CD1c-positive myeloid dendritic cell (primary cell): ENCODE data around the gene RBMS1.

Experiments
- DNase-seq: peaks from one replicate; pipeline ENCODE4 v3.0.0-alpha.2; 2016; ENCODE audit errors: extremely low spot score

RBMS1 gene

DNA sequence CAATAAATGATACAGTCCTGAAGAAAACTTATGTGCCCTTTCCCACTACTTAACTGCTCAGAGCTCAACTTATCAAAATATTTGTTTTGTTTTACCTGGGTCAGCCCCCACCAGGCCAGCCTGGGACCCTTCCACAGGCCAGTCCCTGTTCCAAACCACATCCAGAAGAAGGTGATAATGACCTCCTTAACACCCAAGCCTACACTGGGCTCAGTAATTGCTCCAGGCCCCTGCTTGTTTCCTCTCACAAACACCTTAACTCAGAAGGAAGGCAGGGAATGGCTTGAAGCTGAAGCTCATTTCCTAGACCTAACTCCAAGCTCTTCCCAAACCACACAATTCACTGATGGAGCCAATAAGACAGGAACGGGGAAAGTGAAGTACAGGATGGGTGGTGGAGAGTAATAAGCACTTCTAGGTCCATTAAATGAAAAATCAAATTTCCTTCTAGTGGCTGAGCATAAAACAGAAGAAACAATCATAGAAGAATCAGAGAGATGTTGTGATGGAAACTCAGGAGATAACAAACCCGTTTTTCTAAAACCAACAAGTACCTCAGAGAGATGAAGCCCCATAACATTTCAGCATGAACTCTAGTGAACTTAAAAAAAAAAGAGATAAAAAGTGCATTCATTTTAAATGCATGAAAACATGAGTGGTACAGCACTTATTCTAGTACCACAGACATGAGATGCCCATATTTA is 160.1 kb downstream of the RBMS1 start:
- no peak for DNase-seq

DNA sequence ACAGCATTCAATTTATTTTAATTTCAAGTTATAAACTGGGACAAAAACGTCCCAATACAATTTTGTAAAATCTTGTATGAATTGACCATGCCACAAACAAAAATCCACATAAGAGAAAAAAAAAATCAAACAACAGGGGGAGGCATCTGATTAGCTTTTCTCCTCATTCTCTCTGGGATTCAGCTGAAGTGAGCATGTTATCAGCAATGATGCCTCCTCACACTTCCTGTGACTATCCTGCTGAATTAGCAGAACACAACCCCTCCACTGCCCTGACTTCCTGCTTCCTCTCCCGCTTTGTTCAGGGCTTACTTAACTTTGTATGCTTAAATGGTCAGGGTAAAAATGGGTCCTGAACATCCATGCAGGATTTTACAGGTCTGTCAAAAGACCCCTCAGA is 161.3 kb downstream of the RBMS1 start:
- peak; percentile 50 for DNase-seq

DNA sequence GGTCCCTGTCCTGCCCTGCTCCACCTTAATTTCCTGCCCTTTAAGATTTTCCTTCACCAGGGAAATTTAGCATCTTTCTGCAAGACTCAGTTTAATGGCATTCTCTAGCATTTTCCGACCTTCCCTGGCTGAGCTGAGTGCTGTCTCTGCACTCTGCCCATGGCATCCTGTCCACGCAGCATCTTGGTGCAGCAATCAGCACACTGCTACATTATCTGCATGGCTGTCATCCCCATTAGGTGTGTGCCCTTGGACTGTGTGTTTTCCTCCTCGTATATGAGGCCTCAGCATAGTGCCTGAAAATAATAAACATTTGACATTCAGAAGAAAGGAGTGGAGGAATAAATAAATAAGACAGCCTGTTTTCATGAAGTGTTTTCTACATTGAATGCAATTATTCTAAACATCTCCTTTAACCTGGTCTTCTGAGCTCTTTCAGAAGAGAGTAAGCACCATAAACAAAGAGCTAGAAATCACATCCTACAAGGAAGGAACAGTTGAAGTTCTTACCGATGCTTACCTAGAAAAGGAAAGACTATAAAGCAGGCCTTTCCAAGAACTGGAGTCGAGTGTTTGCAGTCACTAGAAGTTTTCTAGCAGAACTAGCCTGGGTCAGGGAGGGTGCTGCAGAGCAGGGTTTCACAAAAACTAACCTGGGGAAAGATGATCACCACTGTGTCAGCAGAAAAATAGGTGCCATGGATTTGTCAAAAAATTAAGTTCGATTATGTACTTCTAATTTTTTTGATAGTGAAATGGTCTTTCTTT is 162.2 kb downstream of the RBMS1 start:
- no peak for DNase-seq

DNA sequence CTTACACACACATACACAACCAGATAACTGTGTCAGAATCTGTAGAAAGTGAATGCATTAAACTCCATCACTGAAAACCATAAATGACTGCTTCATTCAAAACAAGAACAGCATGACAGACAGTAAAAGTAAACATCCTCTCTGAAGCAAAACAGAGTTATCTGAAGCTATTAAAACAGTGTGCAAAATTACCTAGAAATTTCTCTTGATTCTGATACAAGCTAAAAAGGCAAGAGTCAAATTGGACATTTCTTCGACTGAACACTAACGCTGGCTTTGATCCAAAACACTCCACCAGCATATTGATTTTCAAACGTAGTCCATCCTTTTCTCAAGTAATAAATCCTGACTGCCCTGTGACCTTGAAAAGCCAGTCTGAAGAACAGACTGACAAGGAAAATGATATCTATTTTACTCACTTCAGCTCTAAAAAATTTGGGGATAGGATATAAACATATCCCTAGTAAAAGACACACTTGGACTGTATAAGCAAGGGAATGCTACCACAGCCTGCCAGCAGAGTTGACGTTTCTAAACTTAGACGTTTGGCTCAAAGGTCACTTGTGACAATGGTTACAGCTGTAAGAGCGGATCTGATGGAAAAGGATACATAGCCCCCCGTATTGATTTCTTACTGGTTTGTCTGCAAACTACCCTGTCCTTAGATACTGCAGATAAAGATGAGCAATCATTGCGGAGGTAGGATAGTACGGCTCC is 164.6 kb downstream of the RBMS1 start:
- no peak for DNase-seq

DNA sequence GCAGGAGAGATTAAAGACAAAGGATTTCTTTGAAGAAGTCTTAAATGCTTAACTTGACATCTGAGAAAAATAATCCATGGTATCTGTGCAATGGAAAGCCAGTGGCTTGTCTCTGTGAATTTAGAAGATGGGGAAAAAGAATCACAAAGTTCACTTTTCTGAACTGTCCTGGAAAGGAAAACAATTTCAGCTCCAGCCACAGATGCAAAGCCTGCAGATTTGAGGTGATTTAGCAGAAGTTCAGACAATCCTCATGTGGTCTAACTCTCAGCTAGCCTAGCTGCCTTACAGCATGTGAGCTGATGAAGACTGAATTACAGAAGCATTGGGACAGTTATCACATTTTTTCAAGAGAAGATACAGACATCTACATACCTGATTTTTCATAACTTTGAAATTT is 166.8 kb downstream of the RBMS1 start:
- DNase-seq, result peak; percentile 25

DNA sequence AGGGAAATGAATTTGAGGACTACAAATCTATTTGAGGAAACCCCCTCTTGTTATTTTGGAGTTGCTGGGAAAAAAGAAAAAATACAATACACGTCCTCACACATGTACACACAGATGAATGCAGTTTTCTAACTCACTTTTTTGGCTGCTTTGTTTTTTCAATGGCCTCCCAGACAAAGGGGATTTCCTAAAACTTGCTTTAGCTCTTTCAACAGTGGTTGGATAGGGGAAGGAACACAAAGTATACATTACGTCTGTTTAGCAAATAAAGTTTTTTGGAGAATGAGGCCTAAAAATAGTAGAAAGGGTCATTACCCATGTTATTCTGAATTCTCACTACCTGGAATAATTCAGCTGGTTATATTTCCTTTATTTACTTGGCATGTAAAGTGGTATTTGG is 168.2 kb downstream of the RBMS1 start:
- DNase-seq, result no peak

DNA sequence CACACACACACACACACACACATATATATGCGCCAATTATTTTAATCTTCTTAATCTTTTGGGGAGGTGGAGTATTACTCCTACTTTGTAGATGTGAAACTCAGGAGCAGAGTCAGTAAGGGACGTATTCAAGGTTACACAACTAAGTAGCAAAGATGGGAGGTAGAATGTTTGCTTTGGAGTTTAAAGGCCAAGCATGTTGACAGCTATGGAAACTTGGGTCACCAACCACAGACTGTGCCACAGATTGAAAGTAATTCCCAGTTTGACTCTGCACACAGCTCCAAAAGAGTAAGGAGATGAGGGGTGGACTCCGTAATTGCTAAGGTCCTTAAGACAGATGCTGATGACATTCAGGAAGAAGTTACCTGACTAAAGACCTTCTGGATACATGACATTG is 168.7 kb downstream of the RBMS1 start:
- no peak for DNase-seq

DNA sequence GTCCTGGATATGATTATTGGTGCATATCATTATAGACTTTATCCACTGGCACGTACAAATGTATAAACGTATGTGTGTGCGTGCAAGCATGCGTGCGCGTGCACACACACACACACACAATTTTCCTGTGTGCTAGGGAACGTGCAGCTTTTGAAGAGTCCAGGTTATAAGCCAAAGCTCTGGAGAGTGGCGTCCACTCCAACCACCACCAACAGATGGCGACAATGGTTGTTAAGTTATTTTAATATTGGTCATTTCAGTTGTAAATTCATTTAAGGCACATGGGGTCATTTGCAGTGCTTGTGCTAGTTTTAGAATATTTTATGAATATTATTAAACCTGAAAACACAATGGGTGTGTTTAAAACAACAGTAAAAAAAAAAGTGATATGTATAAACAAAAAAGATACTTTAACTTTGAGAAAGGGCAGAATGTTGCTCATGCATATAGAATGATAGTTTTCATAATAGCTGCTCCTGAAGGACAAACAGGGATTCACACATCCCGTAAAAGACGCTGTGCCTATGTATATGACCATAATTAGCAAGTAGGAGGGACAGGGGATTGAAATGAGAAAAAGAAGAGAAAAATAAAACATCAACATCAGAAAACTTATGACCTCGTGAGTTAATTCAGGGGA is 169.3 kb downstream of the RBMS1 start:
- DNase-seq, result peak; percentile 47

DNA sequence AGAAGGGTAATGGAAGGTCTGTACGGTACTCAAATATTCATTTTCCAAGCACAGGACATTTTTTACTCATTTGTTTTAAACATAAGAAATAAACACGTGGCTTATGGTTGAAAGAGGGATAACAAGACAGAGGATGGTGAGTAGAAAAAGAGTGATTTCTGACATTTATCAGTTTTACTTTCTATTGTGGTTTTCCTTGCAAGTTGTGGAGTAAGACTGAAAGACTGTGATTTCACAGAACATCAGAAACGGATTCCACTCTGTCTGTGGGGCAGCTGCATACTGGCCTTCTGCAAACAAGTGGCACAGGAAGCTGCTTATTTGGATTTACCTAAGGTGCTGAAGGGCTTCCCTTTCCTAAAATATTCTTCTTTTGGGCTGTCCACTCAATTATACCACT is 171.3 kb downstream of the RBMS1 start:
- no peak for DNase-seq

DNA sequence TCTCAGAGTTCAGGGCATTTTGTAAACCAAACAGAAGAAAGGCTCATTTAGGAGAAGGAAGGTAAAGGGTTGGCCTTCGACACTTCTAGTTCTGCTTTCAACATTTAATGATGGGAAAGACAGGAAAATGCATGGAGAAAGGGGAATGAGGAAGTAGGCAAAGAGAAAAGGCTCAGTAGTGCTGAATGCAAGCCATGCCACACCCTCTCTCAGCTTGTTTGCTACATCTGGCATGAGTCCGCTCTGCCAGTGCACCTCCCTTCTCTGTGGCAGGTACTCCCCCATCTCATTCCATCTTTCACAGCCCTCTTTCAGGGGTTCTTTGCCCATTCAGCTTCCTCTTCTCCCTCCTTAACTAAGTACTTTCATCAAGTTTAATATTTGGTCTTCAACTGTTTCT is 172.6 kb downstream of the RBMS1 start:
- DNase-seq, result peak; percentile 41

DNA sequence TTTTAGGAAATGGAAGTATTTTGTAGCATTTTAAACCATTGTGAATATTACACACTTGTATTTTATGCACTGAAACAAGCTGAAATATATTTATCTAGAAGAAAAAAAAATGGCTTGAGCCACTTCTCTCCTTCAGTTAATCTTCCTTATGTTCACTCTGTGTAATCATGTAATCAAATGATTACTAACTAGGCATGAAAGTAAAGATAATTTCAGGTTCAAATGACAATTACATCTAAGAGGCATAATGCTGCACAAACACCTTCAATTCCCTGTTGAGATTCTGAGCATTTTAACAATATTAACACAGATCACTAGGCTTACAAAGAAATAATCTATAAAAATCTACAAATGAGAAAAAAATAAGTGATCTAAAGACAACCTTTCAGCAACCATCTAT is 173.9 kb downstream of the RBMS1 start:
- no peak for DNase-seq

DNA sequence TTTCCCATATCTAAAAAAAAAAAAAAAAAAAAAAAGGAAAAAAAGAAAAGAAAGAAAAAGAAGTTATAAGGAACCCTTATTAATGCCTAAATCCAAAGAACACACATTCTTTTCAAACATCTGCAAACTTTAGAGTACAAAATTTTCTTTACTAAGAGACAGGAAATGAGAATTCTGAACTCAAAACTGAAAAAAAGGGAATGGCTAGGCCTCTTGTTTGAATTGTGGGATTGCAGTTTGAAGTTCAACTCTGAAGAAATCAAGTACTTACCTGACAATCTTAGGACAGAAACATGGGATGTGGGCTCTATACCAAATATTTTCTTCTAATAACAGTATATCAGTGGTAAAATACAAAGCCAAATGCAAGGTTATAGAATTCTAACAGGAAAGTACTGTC is 175.4 kb downstream of the RBMS1 start:
- DNase-seq, result no peak

DNA sequence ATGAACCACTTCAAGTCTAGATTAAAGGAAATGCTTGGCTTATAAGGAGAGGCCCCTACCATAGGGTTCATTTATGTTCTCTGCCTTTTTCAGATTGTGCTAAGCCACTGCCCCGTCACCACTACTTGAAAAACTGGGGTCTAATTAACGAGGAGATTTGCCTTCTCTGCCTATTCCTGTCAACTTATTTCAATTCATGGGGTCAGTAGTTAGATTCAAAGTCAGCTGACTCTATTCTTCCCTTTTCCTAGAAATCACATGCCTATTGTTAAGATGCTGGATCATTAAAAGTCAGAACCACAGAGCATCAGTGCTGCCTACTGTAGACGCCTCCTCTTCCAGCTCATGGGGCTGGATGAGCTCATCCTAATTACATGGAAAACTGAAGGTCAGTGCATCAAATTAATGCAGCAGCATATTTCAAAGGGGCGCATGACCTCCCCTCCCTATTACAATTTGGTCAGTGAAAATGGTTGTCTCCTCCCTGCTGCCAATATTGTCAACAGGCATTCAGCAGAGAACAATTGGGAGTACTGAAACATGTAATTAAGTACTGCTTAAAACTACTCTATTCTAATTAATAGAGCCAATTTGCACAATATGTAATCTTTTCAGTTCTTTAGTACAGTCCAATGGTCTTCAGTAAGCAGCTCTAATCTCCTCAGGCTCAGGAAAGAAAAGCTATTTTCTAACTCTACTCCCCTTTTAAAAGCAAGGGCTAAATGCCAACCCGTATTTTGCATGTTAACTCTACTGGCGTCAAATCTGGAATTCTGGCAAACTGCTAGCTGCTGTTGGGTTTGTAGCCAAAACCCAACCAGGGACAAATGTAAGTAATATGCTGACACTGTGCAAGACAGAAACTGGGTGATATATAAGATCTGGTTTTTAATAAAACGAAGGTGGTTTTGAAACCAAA is 176.2 kb downstream of the RBMS1 start:
- DNase-seq, result peak; percentile 76

DNA sequence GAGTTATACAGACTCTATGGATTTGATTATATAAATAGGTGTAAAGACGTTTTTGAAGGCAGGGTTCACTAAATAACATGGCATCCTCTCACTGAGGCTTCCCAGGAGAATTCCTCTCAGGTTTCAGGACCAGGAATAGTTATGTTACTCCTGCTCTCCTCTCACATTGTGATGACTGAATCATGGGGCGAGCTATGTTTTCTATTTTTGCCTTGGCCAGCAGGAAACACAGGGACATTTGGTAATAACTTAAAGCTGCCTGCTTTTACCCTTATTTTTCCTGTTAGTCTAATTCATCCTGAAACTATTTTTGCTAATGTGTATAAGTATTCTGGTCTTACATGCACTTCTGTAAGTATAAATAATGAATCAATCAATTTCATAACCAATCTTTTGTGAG is 178.3 kb downstream of the RBMS1 start:
- no peak for DNase-seq

DNA sequence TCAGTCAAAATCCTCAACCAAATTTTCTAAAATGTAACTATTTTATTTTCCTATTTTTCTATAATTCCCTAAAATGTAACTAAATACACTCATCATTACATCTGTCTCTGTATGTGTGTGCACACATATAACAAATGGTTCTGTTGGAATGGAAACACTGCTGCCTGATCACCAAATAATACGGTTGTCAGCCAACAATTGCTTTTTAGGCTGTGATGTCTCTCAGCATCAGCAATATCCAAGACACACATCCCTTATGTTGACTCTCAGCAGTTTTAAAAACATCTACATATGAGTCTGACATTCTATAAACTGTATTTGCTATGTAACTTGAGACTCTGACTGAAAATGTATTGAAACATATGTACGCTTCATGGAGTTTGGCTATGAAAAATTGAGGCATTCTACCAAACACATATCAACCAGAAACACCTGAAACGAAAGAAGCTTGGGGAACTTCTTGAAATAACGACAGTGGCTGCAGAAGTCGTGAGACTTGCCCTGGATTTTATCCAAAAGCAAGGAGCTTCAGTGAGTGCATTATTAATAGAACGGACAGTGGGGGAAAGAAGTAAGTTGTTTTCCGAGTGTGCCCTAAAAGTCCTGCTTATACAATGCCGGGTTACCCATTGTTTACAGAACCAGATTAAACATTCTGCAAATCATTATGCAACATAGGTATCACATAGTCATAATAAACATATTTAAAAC is 183.3 kb downstream of the RBMS1 start:
- DNase-seq, result no peak

DNA sequence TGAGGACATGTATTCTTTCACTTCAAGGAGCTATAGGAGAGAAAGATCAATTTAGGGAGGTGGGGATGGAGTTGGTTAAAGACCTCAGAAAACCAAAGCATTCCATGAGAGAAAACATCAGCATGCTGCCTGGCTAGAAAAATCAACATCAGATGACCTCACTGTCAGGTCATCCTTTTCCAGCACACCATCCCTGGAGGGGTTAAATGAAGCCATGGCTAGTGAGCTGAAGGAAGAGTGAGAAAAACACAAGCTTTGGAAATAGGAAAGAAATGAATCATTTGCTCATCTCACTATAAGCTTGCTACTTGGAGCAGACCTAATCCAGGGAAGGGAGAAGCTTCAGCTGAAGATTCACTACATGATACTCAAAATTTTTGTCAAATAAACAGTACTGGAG is 184.0 kb downstream of the RBMS1 start:
- no peak for DNase-seq

DNA sequence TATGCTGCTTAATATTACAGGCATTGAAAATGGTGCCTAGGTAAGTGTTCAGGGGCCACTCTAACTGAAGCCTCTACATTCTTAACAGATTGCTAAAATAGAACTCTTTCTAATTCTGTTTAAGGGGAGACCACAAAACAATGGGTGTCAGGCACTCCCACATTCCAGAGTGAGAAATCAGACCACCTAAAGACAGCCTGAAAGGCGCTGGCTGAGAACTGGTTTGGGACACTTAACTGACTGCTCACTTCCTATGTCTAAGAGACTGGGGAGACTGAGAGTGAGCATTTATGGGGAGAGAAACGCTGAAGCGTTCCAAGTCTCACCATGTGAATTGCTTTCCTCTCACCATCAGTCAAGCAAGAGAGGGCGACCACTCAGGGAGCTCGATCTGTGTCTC is 184.7 kb downstream of the RBMS1 start:
- DNase-seq, result no peak

DNA sequence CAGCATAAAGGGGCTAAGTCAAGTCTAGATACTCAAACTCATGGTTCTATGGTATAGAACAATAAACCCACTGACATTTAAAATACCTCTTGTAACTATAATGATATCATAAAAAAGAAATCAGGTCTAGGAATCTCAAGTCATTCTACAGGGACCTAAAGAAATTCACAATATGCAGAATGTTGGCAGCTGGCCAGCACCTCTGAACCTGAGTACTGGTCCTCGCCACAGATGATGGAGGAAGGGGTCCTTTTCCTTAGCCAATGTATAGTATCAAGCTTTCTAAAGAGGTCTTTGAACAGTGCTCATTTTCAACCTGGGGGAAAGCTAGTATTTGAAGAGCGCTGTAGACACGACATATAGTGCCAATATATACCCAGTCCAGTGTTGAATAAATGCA is 185.1 kb downstream of the RBMS1 start:
- no peak for DNase-seq

DNA sequence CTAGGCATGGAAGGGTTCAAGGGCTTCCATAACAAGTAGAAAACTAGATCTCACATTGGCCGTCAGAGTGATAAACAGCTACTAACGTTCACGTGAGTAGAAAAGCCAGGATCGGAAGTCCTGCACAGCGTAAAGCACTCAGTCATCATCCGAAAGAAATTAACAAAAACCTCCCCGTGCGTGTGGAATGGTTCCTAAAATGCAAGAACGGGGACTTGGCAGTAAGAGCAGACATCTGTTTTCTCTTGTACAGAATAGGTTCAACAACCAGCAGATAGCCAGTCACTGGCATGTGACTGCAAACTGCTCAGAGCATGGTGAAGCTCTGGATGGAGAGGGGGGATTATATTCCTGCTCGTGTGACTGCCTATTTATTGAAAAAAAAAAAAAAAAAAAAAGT is 186.6 kb downstream of the RBMS1 start:
- no peak for DNase-seq

DNA sequence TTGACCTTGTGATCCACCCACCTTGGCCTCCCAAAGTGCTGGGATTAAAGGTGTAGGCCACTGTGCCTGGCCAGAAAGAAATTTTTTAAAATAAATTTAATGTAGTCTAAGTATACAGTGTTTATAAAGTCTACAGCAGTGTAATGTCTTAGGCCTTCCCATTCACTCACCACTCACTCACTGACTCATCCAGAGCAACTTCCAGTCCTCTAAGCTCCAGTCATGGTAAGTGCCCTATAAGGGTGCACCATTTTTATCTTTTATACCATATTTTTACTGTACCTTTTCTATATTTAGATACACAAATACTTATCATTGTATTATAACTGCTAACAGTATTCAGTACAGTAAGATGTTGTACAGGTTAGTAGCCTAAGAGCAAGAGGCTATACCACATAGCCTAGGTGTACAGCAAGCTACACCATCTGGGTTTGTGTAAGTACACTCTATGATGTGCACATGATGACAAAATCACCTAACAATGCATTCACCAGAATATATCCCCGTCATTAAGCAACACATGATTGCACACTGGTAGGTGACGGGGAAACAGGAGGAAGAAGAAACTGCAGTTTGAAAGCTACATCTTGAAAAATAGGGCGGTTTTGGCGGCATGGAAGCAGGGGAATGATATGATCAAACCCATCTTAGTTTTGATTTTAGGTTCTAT is 188.4 kb downstream of the RBMS1 start:
- no peak for DNase-seq
